Measurements from ENCODE around the gene LRRC3.

GRCh38 chr21:44510109-44510507, 54.8 kb downstream of the LRRC3 start:
- TF ChIP-seq GATA2 (IDR thresholded peaks at IDR 0.05; ENCODE audit: low read depth, low read length) (no peak), GATA3 (IDR thresholded peaks at IDR 0.05; ENCODE audit: low read depth, low read length) (no peak)

All from SH-SY5Y (cell line).